Transverse colon (tissue), 4 donors: ENCODE results near the gene ERC2. TPM values are rescaled to one million over a fixed set of nuclear protein-coding genes. Genes with fewer than 3 reads are reported as not detected.

Experiments used
- DNase-seq: peaks from one replicate; pipeline ENCODE4 v3.0.0-alpha.2; 2019
- H3K27ac ChIP-seq, 4 donors: fragments of 200-600 bp; sonication (generic); 2 replicates each; pipeline ENCODE4 v1.5.1; 2016 to 2018; ENCODE audit warnings: inconsistent platforms in 4 of 4
- H3K27me3 ChIP-seq: fragments of 200-600 bp; sonication (generic); 2 replicates; pipeline ENCODE4 v1.5.1; 2017; ENCODE audit warnings: inconsistent platforms
- H3K36me3 ChIP-seq, 4 donors: fragments of 200-600 bp; sonication (generic); 2 replicates each; pipeline ENCODE4 v1.5.1; 2017 to 2019; ENCODE audit warnings: inconsistent platforms in 4 of 4
- H3K4me1 ChIP-seq, 4 donors: fragments of 200-600 bp; sonication (generic); 2 replicates each; pipeline ENCODE4 v1.5.1; 2017 to 2020; ENCODE audit warnings: inconsistent platforms in 4 of 4
- H3K4me3 ChIP-seq, 4 donors: fragments of 200-600 bp; sonication (generic); 1 replicate in 1 of 4; 2 replicates in 3 of 4; pipeline versions ENCODE4 v1.5.1 to v1.6.1; 2017 to 2019; ENCODE audit warnings: inconsistent platforms in 4 of 4
- H3K9me3 ChIP-seq, 2 donors: fragments of 200-600 bp; sonication (generic); 2 replicates each; pipeline ENCODE4 v1.5.1; 2017 to 2019; ENCODE audit warnings: inconsistent platforms in 2 of 2
- CTCF ChIP-seq, 5 experiments: fragments of 200-600 bp in 3 of 5; fragments of 450-650 bp in 2 of 5; sonication (generic) in 3 of 5; IDR thresholded peaks; 1 replicate in 2 of 5; 2 replicates in 3 of 5; pipeline ENCODE4 v1.5.1; 2016 to 2017; ENCODE audit warnings: antibody characterized with exemption in 5 of 5, inconsistent platforms in 3 of 5, mild to moderate bottlenecking in 2 of 5, moderate library complexity in 1 of 5
- EP300 ChIP-seq: sonication (generic); formaldehyde crosslinking; IDR thresholded peaks from one replicate; pipeline ENCODE4 v1.6.1; 2017; ENCODE audit warnings: antibody characterized with exemption, low read depth
- POLR2A ChIP-seq: fragments of 450-650 bp; IDR thresholded peaks from one replicate; pipeline ENCODE4 v1.6.1; 2016; ENCODE audit warnings: antibody characterized with exemption, mild to moderate bottlenecking, moderate library complexity
- POLR2AphosphoS5 ChIP-seq, 3 donors: sonication (generic); formaldehyde crosslinking; IDR thresholded peaks; one replicate each; pipeline ENCODE4 v1.6.1; 2016; ENCODE audit warnings: antibody characterized with exemption in 3 of 3
- WGBS, 2 donors: methylation state at CpG; one replicate each; pipeline ENCODE4 v1.1.5; 2018; ENCODE audit warnings: low coverage in 1 of 2; 5-methylcytosine and 5-hydroxymethylcytosine counted together
- in situ Hi-C, 4 donors: fragments of 200-750 bp; cut with MboI; loops; one replicate each; pipeline versions ENCODE4 v1.15.0 to v1.15.1; 2017; ENCODE audit warnings: low sequenced_read_pairs in 3 of 4, low pct_ligation_motif_present in 1 of 4, low pct_unique_long_range_greater_than_20kb in 1 of 4
- intact Hi-C: fragments of 100-400 bp; cut with DNase I; formaldehyde crosslinking; loops from one replicate; pipeline ENCODE4 v1.15.1; 2023; ENCODE audit warnings: low total_unique reads
- total RNA-seq, 4 donors: library from RNA; depleted of rRNA; stranded (reverse); fragments of >200 nt; gene quantifications; one replicate each; pipeline ENCODE4 v1.1.0, GENCODE V29; 2016

The ERC2 gene
- total RNA-seq, 4 donors from 2014 or later = 0.41 to 1.3 TPM; not detected in 2

- in situ Hi-C loops (no loop called here), intact Hi-C loops (no loop called here)
- H3K4me3 ChIP-seq = no peak overlapping the region
- no peak overlapping the region for H3K27ac ChIP-seq
- no peaks in the 10 kb centered on the region for H3K9me3 ChIP-seq
- no peaks in the 10 kb centered on the region for H3K27me3 ChIP-seq
- TF ChIP-seq POLR2A (no peak), EP300 (no peak), CTCF (IDR thresholded peaks at IDR 0.05) (no peak), POLR2AphosphoS5 (IDR thresholded peaks at IDR 0.05) (no peak)
- DNase-seq = no peak
- no peaks in the 10 kb centered on the region for H3K36me3 ChIP-seq
- 46% methylated on average over 3 of the region's 3 CpGs; no CpG with 5 or more reads in 1 of the 2 donors for WGBS, 2 donors
- H3K4me1 ChIP-seq = no peaks in the 10 kb centered on the region
Observed at GRCh38 chr3:55782807-55783206, 685.5 kb downstream of the ERC2 start.

GRCh38 chr3:55782351-55782750 is 685.9 kb downstream of the ERC2 start:
- Histone ChIP-seq H3K27me3 (no peaks in the 10 kb centered on the region), H3K9me3 (no peaks in the 10 kb centered on the region), H3K4me1 (no peaks in the 10 kb centered on the region), H3K4me3 (no peak overlapping the region), H3K27ac (no peak overlapping the region), H3K36me3 (no peaks in the 10 kb centered on the region)
- in situ Hi-C loops (no loop called here), intact Hi-C loops (no loop called here)
- 46 to 53% methylated on average over 4 of the region's 4 CpGs for WGBS, 2 donors
- no peak for DNase-seq
- TF ChIP-seq CTCF (IDR thresholded peaks at IDR 0.05) (no peak), EP300 (no peak), POLR2AphosphoS5 (IDR thresholded peaks at IDR 0.05) (no peak), POLR2A (no peak)

- 84% methylated on average over 4 of the region's 4 CpGs; no CpG with 5 or more reads in 1 of the 2 donors for WGBS, 2 donors
- H3K4me1 ChIP-seq = no peaks in the 10 kb centered on the region
- no peak for TF ChIP-seq POLR2AphosphoS5 (IDR thresholded peaks at IDR 0.05)
- TF ChIP-seq POLR2A = no peak
- intact Hi-C loops (no loop called here), in situ Hi-C loops (no loop called here)
- no peak overlapping the region for H3K27ac ChIP-seq
- no peak for DNase-seq
- no peaks in the 10 kb centered on the region for H3K36me3 ChIP-seq
- no peak overlapping the region for H3K4me3 ChIP-seq
- H3K9me3 ChIP-seq = no peaks in the 10 kb centered on the region
- no peaks in the 10 kb centered on the region for H3K27me3 ChIP-seq
Observed at GRCh38 chr3:55780913-55781312, 687.4 kb downstream of the ERC2 start.

GRCh38 chr3:55779543-55779942 is 688.7 kb downstream of the ERC2 start:
- DNase-seq = no peak
- intact Hi-C loops (no loop called here), in situ Hi-C loops (no loop called here)
- Histone ChIP-seq H3K27me3 (no peaks in the 10 kb centered on the region), H3K4me3 (no peak overlapping the region), H3K27ac (no peak overlapping the region), H3K4me1 (no peaks in the 10 kb centered on the region), H3K9me3 (no peaks in the 10 kb centered on the region), H3K36me3 (no peaks in the 10 kb centered on the region)
- TF ChIP-seq EP300 (no peak), POLR2A (no peak), CTCF (IDR thresholded peaks at IDR 0.05) (no peak), POLR2AphosphoS5 (IDR thresholded peaks at IDR 0.05) (no peak)
- WGBS, 2 donors = 58 to 71% methylated on average over 4 to 5 of the region's 5 CpGs

- no peak for DNase-seq
- Histone ChIP-seq H3K27ac (no peak overlapping the region), H3K4me3 (no peak overlapping the region), H3K4me1 (no peaks in the 10 kb centered on the region), H3K9me3 (no peaks in the 10 kb centered on the region), H3K27me3 (no peaks in the 10 kb centered on the region), H3K36me3 (no peaks in the 10 kb centered on the region)
- in situ Hi-C loops (no loop called here), intact Hi-C loops (no loop called here)
- TF ChIP-seq EP300 (no peak), CTCF (IDR thresholded peaks at IDR 0.05) (no peak), POLR2A (no peak), POLR2AphosphoS5 (IDR thresholded peaks at IDR 0.05) (no peak)
- WGBS, 2 donors = 89 to 91% methylated on average over 1 to 6 of the region's 6 CpGs
Observed at GRCh38 chr3:55775366-55776154, 692.7 kb downstream of the ERC2 start.
